Right cardiac atrium (tissue), 5 donors: ENCODE results near the gene MED22. TPM values are rescaled to one million over a fixed set of nuclear protein-coding genes. Genes with fewer than 3 reads are reported as not detected.

Experiments
- ATAC-seq, 2 donors: fragments of 200-7000 bp; cut with Tn5 transposase; one replicate each; pipeline versions ENCODE4 v1.8.0 to v1.9.1; 2020; ENCODE audit warnings: moderate library complexity in 2 of 2, mild to moderate bottlenecking in 1 of 2
- DNase-seq, 3 donors: peaks; one replicate each; pipeline ENCODE4 v3.0.0-alpha.2; 2020
- H3K27ac ChIP-seq: one replicate; pipeline ENCODE4 v1.5.1; 2013; ENCODE audit warnings: mild to moderate bottlenecking, low read length, control low read depth, moderate library complexity
- H3K27me3 ChIP-seq: one replicate; pipeline ENCODE4 v1.6.1; 2013; ENCODE audit not compliant: control insufficient read depth, insufficient read depth
- H3K4me1 ChIP-seq: one replicate; pipeline ENCODE4 v1.6.1; 2013; ENCODE audit warnings: low read length; ENCODE audit not compliant: control insufficient read depth, insufficient read depth
- H3K4me3 ChIP-seq: one replicate; pipeline ENCODE4 v1.5.1; 2013; ENCODE audit warnings: low read length, control low read depth
- H3K9me3 ChIP-seq: one replicate; pipeline ENCODE4 v1.6.1; 2013; ENCODE audit warnings: low read length; ENCODE audit not compliant: control insufficient read depth
- WGBS: extraction: QIAGEN DNeasy Blood & Tissue Kit; methylation state at CpG from one replicate; pipeline ENCODE4 v1.1.7; 2013; 5-methylcytosine and 5-hydroxymethylcytosine counted together
- intact Hi-C, 4 donors: fragments of 100-400 bp; cut with DNase I; formaldehyde crosslinking; loops; one replicate each; pipeline versions ENCODE4 v1.11.0 to v1.14.0; 2022 to 2023
- polyA plus RNA-seq: library from polyadenylated mRNA; stranded (reverse); fragments of 200-250 nt; gene quantifications from one replicate; pipeline ENCODE4 v1.2.3, GENCODE V29; 2013
- total RNA-seq, 4 donors: library from RNA; stranded (reverse); fragmentation: NEBNext Ultra II Directional; extraction: Animal tissue kit (Norgen Biotek cat#: 25700); gene quantifications; one replicate each; pipeline ENCODE4 v1.2.1, GENCODE V29; 2021
- donor health status: healthy with polysubstance abuse.
- donor health status: DM: no; HTN: yes; CAD: no.
- donor health status: DM: no; HTN: no; CAD: no.
- donor health status: DM: no; HTN: yes; CAD: no; lungs with severe emphysema.
- donor health status: DM: yes; HTN: yes; CAD: no.

MED22 gene
- total and polyA plus RNA-seq, 5 donors, result 15.2 to 22.7 (median 19.9) TPM

DNA sequence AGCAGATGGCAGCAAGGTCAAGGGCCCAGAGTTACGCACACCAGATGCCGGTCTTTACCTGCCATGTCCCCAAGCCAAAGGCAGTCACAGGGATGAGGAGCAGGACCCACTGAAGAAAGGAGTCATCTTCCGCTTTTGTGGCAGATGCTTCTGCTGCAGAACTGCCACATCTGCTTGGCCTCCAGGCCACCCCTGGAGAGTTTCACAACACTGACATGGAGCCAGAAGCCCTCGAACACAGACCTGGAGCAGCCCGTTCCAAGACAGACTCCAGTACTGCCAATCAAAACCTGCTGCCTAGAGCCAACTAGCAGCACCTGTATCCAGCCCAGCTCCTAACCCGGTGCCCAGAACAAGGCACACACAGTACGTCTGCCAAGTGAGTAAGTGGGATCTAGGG lies 6.8 kb upstream of the MED22 start:
- no peaks in the 10 kb centered on the region for H3K27me3 ChIP-seq
- ATAC-seq (no peak), DNase-seq (peak in 2 of 3 donors; percentile 6 to 31)
- peaks cover 6% of the 10 kb centered on the region for H3K4me1 ChIP-seq
- 83% methylated on average over 7 of the region's 7 CpGs for WGBS
- intact Hi-C loops, result no loop called here
- H3K9me3 ChIP-seq, result no peaks in the 10 kb centered on the region
- H3K27ac ChIP-seq, result no peak overlapping the region
- H3K4me3 ChIP-seq, result no peak overlapping the region

GRCh38 chr9:133353548-133353947 lies 5.6 kb upstream of the MED22 start:
- Histone ChIP-seq H3K27ac (no peak overlapping the region), H3K27me3 (no peaks in the 10 kb centered on the region), H3K9me3 (no peaks in the 10 kb centered on the region), H3K4me3 (no peak overlapping the region), H3K4me1 (peaks cover 11% of the 10 kb centered on the region)
- WGBS, result 79% methylated on average over 5 of the region's 5 CpGs
- intact Hi-C loops, result no loop called here
- no peak for ATAC-seq
- DNase-seq, result peak in 1 of 3 donors; percentile 39

GRCh38 chr9:133352635-133353340 lies 4.9 kb upstream of the MED22 start:
- no peak for ATAC-seq
- peak in 2 of 3 donors; percentile 9 to 13 for DNase-seq
- no peak overlapping the region for H3K27ac ChIP-seq
- 75% methylated on average over 8 of the region's 8 CpGs for WGBS
- intact Hi-C loops, result no loop called here
- H3K9me3 ChIP-seq, result no peaks in the 10 kb centered on the region
- no peaks in the 10 kb centered on the region for H3K27me3 ChIP-seq
- peaks cover 11% of the 10 kb centered on the region for H3K4me1 ChIP-seq
- no peak overlapping the region for H3K4me3 ChIP-seq

GRCh38 chr9:133351908-133352634 lies 4.1 kb upstream of the MED22 start:
- Histone ChIP-seq H3K27ac (no peak overlapping the region), H3K4me1 (peaks cover 10% of the 10 kb centered on the region)
- peak in 2 of 3 donors; percentile 49 to 66 for DNase-seq

GRCh38 chr9:133351526-133351907 lies 3.6 kb upstream of the MED22 start:
- WGBS, result 88% methylated on average over 3 of the region's 3 CpGs
- H3K4me1 ChIP-seq, result peaks cover 10% of the 10 kb centered on the region
- intact Hi-C loops, result no loop called here
- no peak overlapping the region for H3K27ac ChIP-seq
- no peaks in the 10 kb centered on the region for H3K9me3 ChIP-seq
- H3K4me3 ChIP-seq, result no peak overlapping the region
- ATAC-seq (no peak), DNase-seq (peak in 1 of 3 donors; percentile 2)
- H3K27me3 ChIP-seq, result no peaks in the 10 kb centered on the region

More at GRCh38 chr9:133351908-133352634, 4.1 kb upstream of the MED22 start:
- no peaks in the 10 kb centered on the region for H3K27me3 ChIP-seq
- no peak overlapping the region for H3K4me3 ChIP-seq
- WGBS, result 76% methylated on average over 14 of the region's 14 CpGs
- no peak for ATAC-seq
- intact Hi-C loops, result no loop called here
- no peaks in the 10 kb centered on the region for H3K9me3 ChIP-seq

GRCh38 chr9:133349965-133350616 lies 2.2 kb upstream of the MED22 start:
- no peak overlapping the region for H3K27ac ChIP-seq
- WGBS, result 81% methylated on average over 15 of the region's 15 CpGs
- peaks cover 12% of the 10 kb centered on the region for H3K4me1 ChIP-seq
- ATAC-seq, result no peak
- H3K9me3 ChIP-seq, result no peaks in the 10 kb centered on the region
- no peak overlapping the region for H3K4me3 ChIP-seq
- H3K27me3 ChIP-seq, result no peaks in the 10 kb centered on the region
- peak in 1 of 3 donors; percentile 45 for DNase-seq
- intact Hi-C loops, result no loop called here

DNA sequence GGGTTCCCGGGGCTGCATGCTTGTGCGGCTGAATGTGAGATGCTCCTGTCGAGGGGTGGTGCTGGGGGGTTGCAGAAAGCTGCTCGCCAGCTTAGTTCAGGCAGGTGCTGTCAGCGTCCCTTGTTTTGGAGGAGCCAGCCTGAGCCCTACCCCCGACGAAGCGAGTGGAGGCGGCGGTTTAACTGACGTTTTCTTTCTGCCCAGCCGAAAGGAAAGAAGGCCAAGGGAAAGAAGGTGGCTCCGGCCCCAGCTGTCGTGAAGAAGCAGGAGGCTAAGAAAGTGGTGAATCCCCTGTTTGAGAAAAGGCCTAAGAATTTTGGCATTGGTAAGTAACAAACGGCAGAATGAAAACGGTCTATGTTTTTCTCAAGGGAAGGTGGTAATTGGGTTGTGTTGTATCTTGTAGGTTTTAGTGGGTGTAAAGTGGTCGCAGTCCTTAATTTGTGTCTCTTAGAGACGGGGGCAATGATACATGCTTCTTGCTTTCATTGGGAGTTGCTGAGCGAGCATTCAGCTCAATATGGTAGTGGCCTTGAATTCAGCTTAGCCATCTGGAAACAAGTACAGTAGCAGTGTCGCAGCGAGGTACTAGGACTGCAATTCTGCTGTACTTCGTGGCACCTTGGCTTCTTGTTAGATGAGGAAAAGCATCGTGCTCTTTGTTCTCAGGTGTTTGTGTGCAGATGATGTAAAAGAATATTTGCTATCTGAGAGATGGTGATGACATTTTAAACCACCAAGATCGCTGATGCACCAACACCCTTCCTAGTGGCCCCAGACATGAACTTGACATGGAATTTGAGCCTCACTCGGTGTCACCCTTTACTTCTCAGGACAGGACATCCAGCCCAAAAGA lies 1.0 kb upstream of the MED22 start:
- Histone ChIP-seq H3K4me3 (peak overlapping the region; percentile 77), H3K4me1 (peaks cover 11% of the 10 kb centered on the region), H3K9me3 (no peaks in the 10 kb centered on the region), H3K27me3 (no peaks in the 10 kb centered on the region), H3K27ac (peak overlapping the region; percentile 67)
- WGBS, result 16% methylated on average over 25 of the region's 25 CpGs
- peak in 1 of 3 donors; percentile 8 for DNase-seq
- no peak for ATAC-seq
- intact Hi-C loops, result no loop called here

DNA sequence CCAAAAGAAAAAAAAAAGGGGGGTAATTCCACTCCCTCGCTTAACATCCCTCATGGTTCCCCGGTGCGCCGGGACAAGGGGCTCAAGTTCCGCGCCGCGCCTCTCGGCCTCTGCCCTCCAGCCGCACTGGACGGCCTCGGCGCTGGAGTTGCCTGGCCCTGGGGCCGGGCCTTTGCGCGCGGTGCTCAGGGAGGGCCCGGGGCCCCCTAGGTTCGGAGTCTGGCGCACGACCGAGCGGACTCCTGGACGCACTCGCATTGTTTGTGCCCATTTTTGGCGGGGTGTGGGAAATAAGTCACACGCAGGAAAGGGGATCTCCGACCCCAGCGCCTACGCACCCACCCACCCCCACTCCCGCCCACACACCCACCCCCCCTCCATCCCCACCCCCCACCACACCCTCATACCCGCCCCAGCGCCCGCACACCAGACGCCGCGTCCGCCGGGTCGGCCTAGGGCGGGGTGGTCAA lies 381 bp downstream of the MED22 start:
- intact Hi-C loops, result no loop called here
- peaks cover 11% of the 10 kb centered on the region for H3K4me1 ChIP-seq
- H3K27me3 ChIP-seq, result no peaks in the 10 kb centered on the region
- H3K4me3 ChIP-seq, result peak overlapping the region; percentile 77
- under 1% methylated on average over 41 of the region's 41 CpGs for WGBS
- no peaks in the 10 kb centered on the region for H3K9me3 ChIP-seq
- peak overlapping the region; percentile 76 for H3K27ac ChIP-seq
- peak; percentile 64 to 74 for ATAC-seq
- DNase-seq, result peak; percentile 44 to 80 (median 79)

- no peaks in the 10 kb centered on the region for H3K9me3 ChIP-seq
- peak overlapping the region; percentile 15 for H3K27ac ChIP-seq
- no peaks in the 10 kb centered on the region for H3K27me3 ChIP-seq
- DNase-seq, result peak in 2 of 3 donors; percentile 52 to 76
- WGBS, result 62% methylated on average over 15 of the region's 15 CpGs
- H3K4me3 ChIP-seq, result no peak overlapping the region
- H3K4me1 ChIP-seq, result peaks cover 11% of the 10 kb centered on the region
- intact Hi-C loops, result no loop called here
- ATAC-seq, result no peak
Measured at GRCh38 chr9:133346021-133346785, 1.7 kb downstream of the MED22 start.

DNA sequence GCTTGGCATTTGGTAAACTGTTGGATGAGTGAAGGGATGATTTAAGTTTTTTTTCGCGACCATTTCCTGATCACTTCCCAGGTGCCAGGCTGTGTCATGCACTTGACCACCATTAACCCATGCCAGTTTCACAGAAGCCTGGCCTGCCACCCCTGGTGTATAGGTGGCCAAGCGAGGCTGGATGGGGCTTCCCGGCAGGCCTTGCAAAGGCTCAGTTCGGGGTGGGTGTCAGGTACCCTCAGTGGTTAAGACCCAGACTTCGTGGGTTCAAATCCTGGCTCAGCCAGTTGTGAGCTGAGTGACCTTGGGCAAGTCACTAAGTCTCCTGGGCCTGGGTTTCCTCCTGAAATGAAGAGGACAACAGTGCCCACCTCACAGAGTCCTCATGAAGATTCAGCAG lies 2.3 kb downstream of the MED22 start:
- WGBS, result 94% methylated on average over 6 of the region's 6 CpGs
- H3K4me1 ChIP-seq, result peaks cover 11% of the 10 kb centered on the region
- peak in 1 of 3 donors; percentile 56 for DNase-seq
- intact Hi-C loops, result no loop called here
- H3K27me3 ChIP-seq, result no peaks in the 10 kb centered on the region
- no peaks in the 10 kb centered on the region for H3K9me3 ChIP-seq
- no peak overlapping the region for H3K27ac ChIP-seq
- no peak overlapping the region for H3K4me3 ChIP-seq
- no peak for ATAC-seq
